ENCODE results near the gene CST9L. TPM values are rescaled to one million over a fixed set of nuclear protein-coding genes. Genes with fewer than 3 reads are reported as not detected.

The CST9L gene
- total RNA-seq = not detected

DNA sequence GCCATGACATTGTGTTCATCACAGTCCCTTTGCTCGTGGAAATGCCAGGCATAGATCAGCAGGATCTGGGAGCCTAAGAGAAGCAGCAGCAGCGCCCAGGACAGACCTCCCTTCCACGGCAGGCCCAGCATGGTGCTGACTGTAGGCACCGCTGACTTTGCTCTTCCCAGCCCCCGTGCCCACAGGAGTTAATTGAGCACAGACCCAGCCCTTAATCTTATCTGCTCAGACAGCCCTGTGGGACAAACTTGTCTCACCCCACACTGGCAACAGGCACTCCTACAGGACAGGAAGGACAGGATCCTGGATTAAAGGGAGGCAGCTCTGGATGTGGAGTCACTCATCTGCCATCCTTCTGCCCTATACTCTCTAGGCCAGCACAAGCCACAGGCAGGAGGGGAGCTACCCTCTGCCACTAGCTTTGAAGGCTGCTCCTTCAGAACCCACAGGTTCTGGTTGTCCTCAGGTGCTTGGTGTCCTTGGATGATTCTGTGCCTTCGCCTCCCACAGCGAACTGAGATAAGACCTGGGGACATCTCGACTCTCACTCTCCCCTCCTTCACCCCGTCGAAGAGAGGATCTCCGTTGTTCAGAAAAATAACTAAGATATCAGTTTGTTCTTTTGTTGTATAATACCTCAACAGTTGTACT is at the start of gene CST9L:
CST9L (minus strand) TSS at position 165 of the 651 bp plus-strand sequence; CDS start at position 131, 34 bp downstream.
- DNase-seq (ENCODE audit: low spot score in 2 of 2) = no peak
- Histone ChIP-seq H3K9me3 (no peaks in the 10 kb centered on the region), H3K36me3 (no peaks in the 10 kb centered on the region), H3K27me3 (no peaks in the 10 kb centered on the region), H3K4me3 (no peak within 1 kb of the TSS), H3K27ac (no peak within 1 kb of the TSS), H3K4me1 (no peaks in the 10 kb centered on the region)
- intact Hi-C loops (cut with DNase I) = no loop called here
- TF ChIP-seq, protein P1, sequence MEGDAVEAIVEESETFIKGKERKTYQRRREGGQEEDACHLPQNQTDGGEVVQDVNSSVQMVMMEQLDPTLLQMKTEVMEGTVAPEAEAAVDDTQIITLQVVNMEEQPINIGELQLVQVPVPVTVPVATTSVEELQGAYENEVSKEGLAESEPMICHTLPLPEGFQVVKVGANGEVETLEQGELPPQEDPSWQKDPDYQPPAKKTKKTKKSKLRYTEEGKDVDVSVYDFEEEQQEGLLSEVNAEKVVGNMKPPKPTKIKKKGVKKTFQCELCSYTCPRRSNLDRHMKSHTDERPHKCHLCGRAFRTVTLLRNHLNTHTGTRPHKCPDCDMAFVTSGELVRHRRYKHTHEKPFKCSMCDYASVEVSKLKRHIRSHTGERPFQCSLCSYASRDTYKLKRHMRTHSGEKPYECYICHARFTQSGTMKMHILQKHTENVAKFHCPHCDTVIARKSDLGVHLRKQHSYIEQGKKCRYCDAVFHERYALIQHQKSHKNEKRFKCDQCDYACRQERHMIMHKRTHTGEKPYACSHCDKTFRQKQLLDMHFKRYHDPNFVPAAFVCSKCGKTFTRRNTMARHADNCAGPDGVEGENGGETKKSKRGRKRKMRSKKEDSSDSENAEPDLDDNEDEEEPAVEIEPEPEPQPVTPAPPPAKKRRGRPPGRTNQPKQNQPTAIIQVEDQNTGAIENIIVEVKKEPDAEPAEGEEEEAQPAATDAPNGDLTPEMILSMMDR (IDR thresholded peaks at IDR 0.05) = no peak

GRCh38 chr20:23614163-23614562 is 45.9 kb upstream of the CST9L start:
- no peaks in the 10 kb centered on the region for H3K36me3 ChIP-seq
- DNase-seq (ENCODE audit: low spot score in 2 of 2) = no peak
- intact Hi-C loops (cut with DNase I) = loop anchor here (5.0 kb wide), 1 partner anchor 562 kb away; no protein-coding TSS in a partner anchor

GRCh38 chr20:23613676-23614075 is 45.4 kb upstream of the CST9L start:
- Histone ChIP-seq H3K36me3 (no peaks in the 10 kb centered on the region), H3K27me3 (no peaks in the 10 kb centered on the region), H3K27ac (peak overlapping the region; percentile 37 to 39), H3K4me1 (no peaks in the 10 kb centered on the region), H3K4me3 (no peak overlapping the region), H3K9me3 (no peaks in the 10 kb centered on the region)
- DNase-seq (ENCODE audit: low spot score in 2 of 2) = no peak
- TF ChIP-seq, protein P1 (IDR thresholded peaks at IDR 0.05) = no peak
- intact Hi-C loops (cut with DNase I) = loop anchor here (5.0 kb wide), 1 partner anchor 561 kb away; no protein-coding TSS in a partner anchor

More at GRCh38 chr20:23614163-23614562, 45.9 kb upstream of the CST9L start:
- no peaks in the 10 kb centered on the region for H3K9me3 ChIP-seq
- H3K27ac ChIP-seq = peak overlapping the region; percentile 37 to 39
- TF ChIP-seq, protein P1 (IDR thresholded peaks at IDR 0.05) = no peak
- H3K4me1 ChIP-seq = no peaks in the 10 kb centered on the region
- no peak overlapping the region for H3K4me3 ChIP-seq
- no peaks in the 10 kb centered on the region for H3K27me3 ChIP-seq

GRCh38 chr20:23612396-23612795 is 44.1 kb upstream of the CST9L start:
- intact Hi-C loops (cut with DNase I) = loop anchor here (5.0 kb wide), 1 partner anchor 560 kb away; no protein-coding TSS in a partner anchor
- Histone ChIP-seq H3K4me1 (no peaks in the 10 kb centered on the region), H3K27ac (peak overlapping the region; percentile 6 to 14), H3K27me3 (no peaks in the 10 kb centered on the region), H3K4me3 (no peak overlapping the region), H3K9me3 (no peaks in the 10 kb centered on the region), H3K36me3 (no peaks in the 10 kb centered on the region)
- TF ChIP-seq, protein P1 (IDR thresholded peaks at IDR 0.05) = no peak
- DNase-seq (ENCODE audit: low spot score in 2 of 2) = no peak

- Histone ChIP-seq H3K36me3 (no peaks in the 10 kb centered on the region), H3K4me3 (no peak overlapping the region), H3K27ac (no peak overlapping the region), H3K9me3 (no peaks in the 10 kb centered on the region), H3K27me3 (no peaks in the 10 kb centered on the region), H3K4me1 (no peaks in the 10 kb centered on the region)
- TF ChIP-seq, protein P1 (IDR thresholded peaks at IDR 0.05) = no peak
- DNase-seq (ENCODE audit: low spot score in 2 of 2) = no peak
- intact Hi-C loops (cut with DNase I) = loop anchor here (5.0 kb wide), 2 partner anchors 48 to 557 kb away; no protein-coding TSS in a partner anchor
Observed at GRCh38 chr20:23609486-23610109, 41.3 kb upstream of the CST9L start.

Measured in ascending aorta (tissue), 2 donors.